H9 (cell line): ENCODE results near the gene PERCC1. TPM values are rescaled to one million over a fixed set of nuclear protein-coding genes. Genes with fewer than 3 reads are reported as not detected.

Experiments
- DNase-seq: peaks from one replicate; pipeline ENCODE4 v3.0.0-alpha.2; 2017
- H2AFZ ChIP-seq: one replicate; pipeline ENCODE4 v1.6.1; 2013; ENCODE audit warnings: mild to moderate bottlenecking, low read length, control low read depth, moderate library complexity
- H2AK5ac ChIP-seq: 2 replicates; pipeline ENCODE4 v1.6.1; 2013; ENCODE audit warnings: low read length, control low read depth, mixed read lengths; ENCODE audit not compliant: insufficient read length
- H2BK120ac ChIP-seq: one replicate; pipeline ENCODE4 v1.6.1; 2013; ENCODE audit warnings: low read depth, mild to moderate bottlenecking, low read length, control low read depth, inconsistent platforms; ENCODE audit not compliant: poor library complexity, severe bottlenecking
- H2BK12ac ChIP-seq: 2 replicates; pipeline ENCODE4 v1.6.1; 2013; ENCODE audit warnings: low read length, control low read depth, mixed read lengths, low read depth; ENCODE audit not compliant: insufficient read length
- H2BK15ac ChIP-seq: 2 replicates; pipeline ENCODE4 v1.6.1; 2013; ENCODE audit warnings: low read depth, low read length, control low read depth
- H2BK20ac ChIP-seq: one replicate; pipeline ENCODE4 v1.6.1; 2013; ENCODE audit warnings: low read depth, mild to moderate bottlenecking, low read length, control low read depth, inconsistent platforms; ENCODE audit not compliant: poor library complexity, severe bottlenecking
- H2BK5ac ChIP-seq: 2 replicates; pipeline ENCODE4 v1.6.1; 2013; ENCODE audit warnings: low read length, control low read depth, mixed read lengths; ENCODE audit not compliant: insufficient read length
- H3K14ac ChIP-seq: 2 replicates; pipeline ENCODE4 v1.6.1; 2013; ENCODE audit warnings: low read length, control low read depth; ENCODE audit not compliant: insufficient read depth
- H3K18ac ChIP-seq: 2 replicates; pipeline ENCODE4 v1.6.1; 2013; ENCODE audit warnings: low read depth, mild to moderate bottlenecking, mixed read lengths, low read length, control low read depth; ENCODE audit not compliant: insufficient read length
- H3K23ac ChIP-seq: 2 replicates; pipeline ENCODE4 v1.6.1; 2013; ENCODE audit warnings: low read length, control low read depth, mixed read lengths, low read depth; ENCODE audit not compliant: insufficient read length
- H3K23me2 ChIP-seq: 2 replicates; pipeline ENCODE4 v1.6.1; 2013; ENCODE audit warnings: low read depth, mild to moderate bottlenecking, mixed read lengths, low read length, control low read depth; ENCODE audit not compliant: insufficient read length, poor library complexity, severe bottlenecking
- H3K27ac ChIP-seq: 2 replicates; pipeline ENCODE4 v1.5.1; 2013; ENCODE audit warnings: low read length, control low read depth, mixed read lengths, low read depth; ENCODE audit not compliant: insufficient read length
- H3K27me3 ChIP-seq: 2 replicates; pipeline ENCODE4 v1.6.1; 2013; ENCODE audit warnings: low read length, control low read depth, inconsistent platforms; ENCODE audit not compliant: insufficient read depth
- H3K4ac ChIP-seq: 2 replicates; pipeline ENCODE4 v1.6.1; 2013; ENCODE audit warnings: low read depth, mild to moderate bottlenecking, control low read depth, inconsistent platforms, low read length, moderate library complexity
- H3K4me1 ChIP-seq: 2 replicates; pipeline ENCODE4 v1.6.1; 2013; ENCODE audit warnings: low read length, control low read depth, inconsistent platforms; ENCODE audit not compliant: insufficient read depth
- H3K4me2 ChIP-seq: 2 replicates; pipeline ENCODE4 v1.6.1; 2013; ENCODE audit warnings: low read length, control low read depth, mixed read lengths; ENCODE audit not compliant: insufficient read length, insufficient read depth
- H3K56ac ChIP-seq: 2 replicates; pipeline ENCODE4 v1.6.1; 2013; ENCODE audit warnings: low read depth, mild to moderate bottlenecking, mixed read lengths, low read length, control low read depth; ENCODE audit not compliant: insufficient read length
- H3K79me1 ChIP-seq: 2 replicates; pipeline ENCODE4 v1.6.1; 2013; ENCODE audit warnings: low read depth, mild to moderate bottlenecking, moderate library complexity, low read length, control low read depth, inconsistent platforms; ENCODE audit not compliant: insufficient read depth, poor library complexity, severe bottlenecking
- H3K79me2 ChIP-seq: 2 replicates; pipeline ENCODE4 v1.6.1; 2013; ENCODE audit warnings: low read length, control low read depth, inconsistent platforms; ENCODE audit not compliant: insufficient read depth
- H3K9ac ChIP-seq: 2 replicates; pipeline ENCODE4 v1.6.1; 2013; ENCODE audit warnings: low read length, control low read depth, mixed read lengths; ENCODE audit not compliant: insufficient read length; ENCODE audit errors: extremely low read depth
- H3K9me3 ChIP-seq: one replicate; pipeline ENCODE4 v1.6.1; 2013; ENCODE audit warnings: low read depth, low read length, inconsistent platforms; ENCODE audit not compliant: control insufficient read depth
- H3T11ph ChIP-seq: one replicate; pipeline ENCODE4 v1.6.1; 2013; ENCODE audit warnings: mild to moderate bottlenecking, low read length, control low read depth, inconsistent platforms
- H4K20me1 ChIP-seq: one replicate; pipeline ENCODE4 v1.6.1; 2013; ENCODE audit not compliant: control insufficient read depth, insufficient read length, insufficient read depth
- H4K5ac ChIP-seq: 2 replicates; pipeline ENCODE4 v1.6.1; 2013; ENCODE audit warnings: low read depth, mild to moderate bottlenecking, mixed read lengths, low read length, control low read depth; ENCODE audit not compliant: insufficient read length
- H4K8ac ChIP-seq: replicated peaks from 2 replicates; pipeline ENCODE4 v1.6.1; 2013; ENCODE audit warnings: low read length, control low read depth, mixed read lengths, low read depth; ENCODE audit not compliant: insufficient read length
- H4K91ac ChIP-seq: 2 replicates; pipeline ENCODE4 v1.6.1; 2013; ENCODE audit warnings: low read depth, mild to moderate bottlenecking, moderate library complexity, mixed read lengths, low read length, control low read depth; ENCODE audit not compliant: insufficient read length
- H3K27ac Mint-ChIP-seq, 3 experiments: 2 replicates in 2 of 3; 3 replicates in 1 of 3; pipeline ENCODE4 v1.8.0; 2020 to 2021; ENCODE audit warnings: mixed read lengths in 3 of 3, mild to moderate bottlenecking in 1 of 3, moderate library complexity in 1 of 3
- H3K27me3 Mint-ChIP-seq: 2 replicates; pipeline ENCODE4 v1.8.0; 2021; ENCODE audit warnings: low read depth, mild to moderate bottlenecking, moderate library complexity, mixed read lengths
- H3K36me3 Mint-ChIP-seq, 3 experiments: 2 replicates in 2 of 3; 3 replicates in 1 of 3; pipeline ENCODE4 v1.8.0; 2020 to 2021; ENCODE audit warnings: low read depth in 3 of 3, mixed read lengths in 3 of 3; ENCODE audit not compliant: insufficient read depth in 1 of 3
- H3K4me1 Mint-ChIP-seq, 2 experiments: 2 replicates each; pipeline ENCODE4 v1.8.0; 2020; ENCODE audit warnings: mixed read lengths in 2 of 2
- H3K4me3 Mint-ChIP-seq, 2 experiments: 2 replicates in 1 of 2; 3 replicates in 1 of 2; pipeline ENCODE4 v1.8.0; 2020 to 2021; ENCODE audit warnings: mild to moderate bottlenecking in 2 of 2, mixed read lengths in 2 of 2, moderate library complexity in 1 of 2
- H3K9me3 Mint-ChIP-seq, 2 experiments: 2 replicates in 1 of 2; 3 replicates in 1 of 2; pipeline ENCODE4 v1.8.0; 2020; ENCODE audit warnings: mild to moderate bottlenecking in 2 of 2, mixed read lengths in 2 of 2, moderate library complexity in 1 of 2
- CTCF ChIP-seq: fragments of 200-600 bp; sonication (generic); conservative IDR thresholded peaks from 3 replicates; pipeline ENCODE4 v1.8.0; 2021; ENCODE audit warnings: antibody characterized with exemption, mild to moderate bottlenecking
- WGBS: extraction: QIAGEN DNeasy Blood & Tissue Kit; methylation state at CpG from one replicate; pipeline ENCODE4 v1.1.7; 2013; ENCODE audit warnings: missing lambda C conversion rate, low lambda C conversion rate, mixed read lengths; ENCODE audit not compliant: insufficient read length; ENCODE audit errors: extremely low coverage; 5-methylcytosine and 5-hydroxymethylcytosine counted together
- total RNA-seq: library from RNA; stranded (reverse); gene quantifications from 2 replicates; pipeline ENCODE4 v1.2.1, GENCODE V29; 2021

PERCC1 gene
- total RNA-seq, 1 experiment from 2014 or later: not detected

GRCh38 chr16:1395444-1396031 is 35.3 kb upstream of the PERCC1 start:
- Histone ChIP-seq H3K23me2 (no peaks in the 10 kb centered on the region), H3K27ac (no peak overlapping the region), H4K8ac (no peak overlapping the region), H3K79me2 (no peaks in the 10 kb centered on the region), H3K4ac (no peak overlapping the region), H3K27me3 (no peaks in the 10 kb centered on the region), H3K18ac (no peak overlapping the region), H3T11ph (no peak overlapping the region), H4K91ac (no peak overlapping the region), H2AFZ (no peak overlapping the region), H3K4me2 (no peak overlapping the region), H2BK15ac (no peak overlapping the region), H2BK12ac (no peak overlapping the region), H2BK20ac (no peak overlapping the region), H3K79me1 (no peaks in the 10 kb centered on the region), H3K14ac (no peak overlapping the region), H4K5ac (no peak overlapping the region), H3K23ac (no peak overlapping the region), H2BK5ac (no peak overlapping the region), H2AK5ac (no peak overlapping the region), H3K56ac (no peak overlapping the region), H3K9me3 (no peaks in the 10 kb centered on the region), H2BK120ac (no peak overlapping the region), H4K20me1 (no peaks in the 10 kb centered on the region), H3K9ac (no peak overlapping the region), H3K4me1 (no peaks in the 10 kb centered on the region)
- TF ChIP-seq CTCF: no peak
- Mint-ChIP-seq H3K4me1 (no peaks in the 10 kb centered on the region), H3K27ac (no peak overlapping the region; a peak in 1 of 7 replicates), H3K27me3 (no peaks in the 10 kb centered on the region), H3K4me3 (no peak overlapping the region), H3K9me3 (no peaks in the 10 kb centered on the region), H3K36me3 (peaks cover 2 to 35% (median 31%) of the 10 kb centered on the region in 3 experiments; a peak in 6 of 7 replicates)
- no peak for DNase-seq
- WGBS: no CpG with 5 or more reads among the region's 22 CpGs
